Neural progenitor cell (in vitro differentiated cells): ENCODE measurements around the gene SKI.

Source experiments
- EZH2phosphoT487 ChIP-seq: fragments of 200-600 bp; sonication (generic); IDR thresholded peaks from 2 replicates; pipeline ENCODE4 v1.6.1; 2017; ENCODE audit warnings: antibody characterized with exemption
- TF ChIP-seq, protein P1 (sequence below): fragments of 200-600 bp; sonication (generic); IDR thresholded peaks from 2 replicates; pipeline ENCODE4 v1.5.1; 2017; ENCODE audit warnings: antibody characterized with exemption, mild to moderate bottlenecking

DNA sequence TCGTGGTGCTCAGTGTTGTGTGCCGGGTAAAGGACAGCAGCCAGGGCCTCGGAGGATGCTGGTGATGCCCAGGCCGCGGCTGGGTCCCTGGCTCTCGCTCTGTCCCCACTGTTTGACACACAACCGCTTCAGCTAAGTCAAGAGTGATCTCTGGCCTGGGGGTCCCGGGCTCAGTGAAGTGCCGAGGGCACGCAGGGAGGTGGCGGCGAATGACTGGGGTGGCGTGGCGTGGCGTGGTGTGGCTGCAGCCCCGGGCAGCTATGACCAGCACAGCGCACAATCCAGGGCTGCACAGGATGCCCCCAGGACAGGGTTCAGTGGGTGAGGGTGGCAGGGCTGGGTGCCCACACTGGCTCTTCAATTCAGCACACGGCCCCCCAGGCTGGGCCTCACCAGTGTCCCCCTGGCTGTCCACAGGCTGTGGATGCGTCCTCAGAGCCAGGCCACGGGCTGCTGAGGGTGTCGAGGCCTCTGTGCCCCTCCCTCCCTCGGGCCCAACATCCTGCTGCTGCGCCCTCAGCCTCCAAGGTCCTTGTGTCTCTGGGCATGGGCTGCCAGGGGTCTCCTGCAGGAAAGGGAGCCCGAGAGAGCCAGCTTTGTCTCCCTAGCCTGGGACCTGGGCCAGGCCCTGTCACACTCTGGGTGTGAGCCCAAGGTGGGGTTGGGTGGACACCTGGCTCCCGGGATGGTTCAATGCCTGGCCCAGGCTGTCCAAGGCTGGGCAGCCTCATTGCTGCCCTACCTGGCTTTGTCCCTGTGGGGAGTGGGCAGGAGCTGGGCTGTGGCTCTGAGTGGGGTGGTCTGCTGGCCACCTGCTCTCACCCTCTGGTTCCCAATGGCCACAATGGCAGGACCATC, 12.0 kb upstream of the SKI start:
- TF ChIP-seq, protein P1, sequence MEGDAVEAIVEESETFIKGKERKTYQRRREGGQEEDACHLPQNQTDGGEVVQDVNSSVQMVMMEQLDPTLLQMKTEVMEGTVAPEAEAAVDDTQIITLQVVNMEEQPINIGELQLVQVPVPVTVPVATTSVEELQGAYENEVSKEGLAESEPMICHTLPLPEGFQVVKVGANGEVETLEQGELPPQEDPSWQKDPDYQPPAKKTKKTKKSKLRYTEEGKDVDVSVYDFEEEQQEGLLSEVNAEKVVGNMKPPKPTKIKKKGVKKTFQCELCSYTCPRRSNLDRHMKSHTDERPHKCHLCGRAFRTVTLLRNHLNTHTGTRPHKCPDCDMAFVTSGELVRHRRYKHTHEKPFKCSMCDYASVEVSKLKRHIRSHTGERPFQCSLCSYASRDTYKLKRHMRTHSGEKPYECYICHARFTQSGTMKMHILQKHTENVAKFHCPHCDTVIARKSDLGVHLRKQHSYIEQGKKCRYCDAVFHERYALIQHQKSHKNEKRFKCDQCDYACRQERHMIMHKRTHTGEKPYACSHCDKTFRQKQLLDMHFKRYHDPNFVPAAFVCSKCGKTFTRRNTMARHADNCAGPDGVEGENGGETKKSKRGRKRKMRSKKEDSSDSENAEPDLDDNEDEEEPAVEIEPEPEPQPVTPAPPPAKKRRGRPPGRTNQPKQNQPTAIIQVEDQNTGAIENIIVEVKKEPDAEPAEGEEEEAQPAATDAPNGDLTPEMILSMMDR = no peak
- TF ChIP-seq EZH2phosphoT487 = no peak
